ENCODE data around the gene PICK1.
"Not testable (repeated sequence)": the region's sequence is repeated elsewhere in the genome, so short reads cannot be mapped to it uniquely, and the experiment has no call there.

The PICK1 gene

GRCh38 chr22:38030311-38031133 lies 26.7 kb upstream of the PICK1 start:
- ATAC-seq, result no peak
- no peak for DNase-seq

GRCh38 chr22:38031491-38031890 lies 25.7 kb upstream of the PICK1 start:
- no peak for ATAC-seq
- no peak for DNase-seq

- DNase-seq, result no peak
These were observed 24.3 kb upstream of the PICK1 start for GRCh38 chr22:38032681-38033521.

GRCh38 chr22:38033522-38034277 lies 23.5 kb upstream of the PICK1 start:
- DNase-seq, result no peak
- ATAC-seq, result no peak

More at GRCh38 chr22:38032681-38033521, 24.3 kb upstream of the PICK1 start:
- ATAC-seq, result no peak

- ATAC-seq (no peak), DNase-seq (no peak)
These were observed 22.8 kb upstream of the PICK1 start for GRCh38 chr22:38034278-38034882.

GRCh38 chr22:38034884-38035529 lies 22.2 kb upstream of the PICK1 start:
- no peak for ATAC-seq

GRCh38 chr22:38035530-38035885 lies 21.7 kb upstream of the PICK1 start:
- DNase-seq, result no peak
- ATAC-seq, result no peak

More at GRCh38 chr22:38034884-38035529, 22.2 kb upstream of the PICK1 start:
- no peak for DNase-seq

GRCh38 chr22:38036392-38037062 lies 20.7 kb upstream of the PICK1 start:
- ATAC-seq (no peak), DNase-seq (no peak)

- not testable (repeated sequence) for DNase-seq, ATAC-seq
These were observed 19.6 kb upstream of the PICK1 start for GRCh38 chr22:38037367-38038150.

GRCh38 chr22:38038426-38038825 lies 18.8 kb upstream of the PICK1 start:
- DNase-seq (no peak), ATAC-seq (no peak)

GRCh38 chr22:38038890-38039812 lies 18.1 kb upstream of the PICK1 start:
- ATAC-seq, result no peak
- no peak for DNase-seq

- DNase-seq, result no peak
- no peak for ATAC-seq
These were observed 16.0 kb upstream of the PICK1 start for GRCh38 chr22:38040953-38041759.

- no peak for DNase-seq
- no peak for ATAC-seq
These were observed 15.3 kb upstream of the PICK1 start for GRCh38 chr22:38041760-38042487.

- DNase-seq, result no peak
- ATAC-seq, result no peak
These were observed 14.8 kb upstream of the PICK1 start for GRCh38 chr22:38042488-38042790.

GRCh38 chr22:38043151-38044039 lies 13.8 kb upstream of the PICK1 start:
- DNase-seq (no peak), ATAC-seq (no peak)

- DNase-seq (no peak), ATAC-seq (no peak)
These were observed 11.0 kb upstream of the PICK1 start for GRCh38 chr22:38046070-38046748.

Measured in stimulated activated naive CD8-positive, alpha-beta T cell treated with anti-CD3 and anti-CD28 coated beads, Interleukin-15, Interleukin-2, amounts not matched to agents 100 U/mL and 50 U/mL, for 24 hours (primary cell).